NCI-H446 treated with DMSO at 0.1 percent for 48 hours (cell line): ENCODE measurements around the gene FAM25A.
"Not testable (repeated sequence)": the region's sequence is repeated elsewhere in the genome, so short reads cannot be mapped to it uniquely, and the experiment has no call there.

Source experiments
- DNase-seq: peaks from one replicate; lab custom pipeline; 2025; lab: John Stamatoyannopoulos, UW

The FAM25A gene

GRCh38 chr10:87020056-87020455 is at the start of gene FAM25A:
Gene FAM25A, plus strand, starts transcription at chr10:87020294. Its CDS starts 31 bp downstream, at chr10:87020325.
- DNase-seq, result not testable (repeated sequence)

GRCh38 chr10:86970982-86971231 is 49.2 kb upstream of the FAM25A start:
- no peak for DNase-seq

- no peak for DNase-seq
Observed at GRCh38 chr10:86971232-86971991, 48.7 kb upstream of the FAM25A start.

- DNase-seq, result no peak
Observed at GRCh38 chr10:86972613-86973380, 47.3 kb upstream of the FAM25A start.

- no peak for DNase-seq
Observed at GRCh38 chr10:86974484-86974883, 45.6 kb upstream of the FAM25A start.

GRCh38 chr10:86976362-86977056 is 43.6 kb upstream of the FAM25A start:
- no peak for DNase-seq

- not testable (repeated sequence) for DNase-seq
Observed at GRCh38 chr10:86978457-86978856, 41.6 kb upstream of the FAM25A start.

GRCh38 chr10:86979296-86979818 is 40.7 kb upstream of the FAM25A start:
- DNase-seq, result no peak

GRCh38 chr10:86979977-86980448 is 40.1 kb upstream of the FAM25A start:
- DNase-seq, result no peak

- not testable (repeated sequence) for DNase-seq
Observed at GRCh38 chr10:86981020-86981419, 39.1 kb upstream of the FAM25A start.

GRCh38 chr10:86981716-86982115 is 38.4 kb upstream of the FAM25A start:
- DNase-seq, result no peak

GRCh38 chr10:86984498-86984897 is 35.6 kb upstream of the FAM25A start:
- not testable (repeated sequence) for DNase-seq

GRCh38 chr10:86988520-86988919 is 31.6 kb upstream of the FAM25A start:
- no peak for DNase-seq

GRCh38 chr10:86991362-86991761 is 28.7 kb upstream of the FAM25A start:
- DNase-seq, result not testable (repeated sequence)

- no peak for DNase-seq
Observed at GRCh38 chr10:86992456-86992855, 27.6 kb upstream of the FAM25A start.

GRCh38 chr10:86992929-86993328 is 27.2 kb upstream of the FAM25A start:
- DNase-seq, result no peak

- DNase-seq, result not testable (repeated sequence)
Observed at GRCh38 chr10:86999802-87000403, 20.2 kb upstream of the FAM25A start.

- DNase-seq, result no peak
Observed at GRCh38 chr10:87000491-87000890, 19.6 kb upstream of the FAM25A start.

GRCh38 chr10:87007124-87007523 is 13.0 kb upstream of the FAM25A start:
- not testable (repeated sequence) for DNase-seq

GRCh38 chr10:87007674-87008073 is 12.4 kb upstream of the FAM25A start:
- not testable (repeated sequence) for DNase-seq

GRCh38 chr10:87008303-87008702 is 11.8 kb upstream of the FAM25A start:
- DNase-seq, result not testable (repeated sequence)

GRCh38 chr10:87009134-87009696 is 10.9 kb upstream of the FAM25A start:
- DNase-seq, result peak; percentile 43
